ENCODE data around the gene WFDC10A.

The WFDC10A gene

DNA sequence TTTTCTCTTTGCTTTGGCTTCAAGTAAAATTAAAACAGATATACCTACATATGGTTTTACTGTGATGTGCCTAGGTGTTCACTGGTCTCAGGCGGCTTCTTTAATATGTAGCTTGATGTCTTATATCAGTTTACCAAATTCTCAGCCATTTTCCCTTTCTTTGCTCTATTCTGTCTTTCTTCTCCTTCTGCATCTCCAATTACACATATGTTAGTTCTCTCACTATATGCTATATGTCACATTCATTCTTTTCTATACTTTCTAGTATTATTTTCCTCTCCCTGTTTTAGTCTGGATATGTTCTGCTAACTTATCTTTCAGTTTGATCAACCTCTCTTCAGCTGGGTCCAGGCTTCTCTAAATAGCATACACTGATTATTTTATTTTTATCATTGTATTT, 36.0 kb upstream of the WFDC10A start:
- Histone ChIP-seq H3K9me3 (replicated peaks; ENCODE audit: insufficient read depth, low read length) (no peaks in the 10 kb centered on the region), H3K4me1 (ENCODE audit: low read length) (no peaks in the 10 kb centered on the region), H4K20me1 (ENCODE audit: insufficient read depth, low read length) (no peaks in the 10 kb centered on the region), H3K36me3 (replicated peaks; ENCODE audit: insufficient read depth, low read length) (no peaks in the 10 kb centered on the region), H3K9ac (ENCODE audit: low read length) (no peak overlapping the region), H3F3A (ENCODE audit: insufficient read depth, low read length) (no peaks in the 10 kb centered on the region), H3K79me2 (ENCODE audit: low read length) (no peaks in the 10 kb centered on the region), H3K27ac (ENCODE audit: low read length) (no peak overlapping the region), H3K9me2 (replicated peaks; ENCODE audit: insufficient read depth, low read length) (no peaks in the 10 kb centered on the region), H3K4me2 (ENCODE audit: low read depth, low read length) (no peak overlapping the region), H3K27me3 (replicated peaks; ENCODE audit: insufficient read depth, low read length) (no peaks in the 10 kb centered on the region), H3K4me3 (ENCODE audit: low read length) (no peak overlapping the region), H2AFZ (ENCODE audit: low read length) (no peak overlapping the region)
- DNase-seq, result no peak
- TF ChIP-seq, protein P1, sequence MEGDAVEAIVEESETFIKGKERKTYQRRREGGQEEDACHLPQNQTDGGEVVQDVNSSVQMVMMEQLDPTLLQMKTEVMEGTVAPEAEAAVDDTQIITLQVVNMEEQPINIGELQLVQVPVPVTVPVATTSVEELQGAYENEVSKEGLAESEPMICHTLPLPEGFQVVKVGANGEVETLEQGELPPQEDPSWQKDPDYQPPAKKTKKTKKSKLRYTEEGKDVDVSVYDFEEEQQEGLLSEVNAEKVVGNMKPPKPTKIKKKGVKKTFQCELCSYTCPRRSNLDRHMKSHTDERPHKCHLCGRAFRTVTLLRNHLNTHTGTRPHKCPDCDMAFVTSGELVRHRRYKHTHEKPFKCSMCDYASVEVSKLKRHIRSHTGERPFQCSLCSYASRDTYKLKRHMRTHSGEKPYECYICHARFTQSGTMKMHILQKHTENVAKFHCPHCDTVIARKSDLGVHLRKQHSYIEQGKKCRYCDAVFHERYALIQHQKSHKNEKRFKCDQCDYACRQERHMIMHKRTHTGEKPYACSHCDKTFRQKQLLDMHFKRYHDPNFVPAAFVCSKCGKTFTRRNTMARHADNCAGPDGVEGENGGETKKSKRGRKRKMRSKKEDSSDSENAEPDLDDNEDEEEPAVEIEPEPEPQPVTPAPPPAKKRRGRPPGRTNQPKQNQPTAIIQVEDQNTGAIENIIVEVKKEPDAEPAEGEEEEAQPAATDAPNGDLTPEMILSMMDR (IDR thresholded peaks at IDR 0.05; ENCODE audit: low read length), result no peak
- no peak for TF ChIP-seq EZH2 (optimal IDR thresholded peaks at IDR 0.05; ENCODE audit: low read depth, low read length)
- TF ChIP-seq EZH2phosphoT487 (IDR thresholded peaks at IDR 0.05; ENCODE audit: low read length), result no peak

DNA sequence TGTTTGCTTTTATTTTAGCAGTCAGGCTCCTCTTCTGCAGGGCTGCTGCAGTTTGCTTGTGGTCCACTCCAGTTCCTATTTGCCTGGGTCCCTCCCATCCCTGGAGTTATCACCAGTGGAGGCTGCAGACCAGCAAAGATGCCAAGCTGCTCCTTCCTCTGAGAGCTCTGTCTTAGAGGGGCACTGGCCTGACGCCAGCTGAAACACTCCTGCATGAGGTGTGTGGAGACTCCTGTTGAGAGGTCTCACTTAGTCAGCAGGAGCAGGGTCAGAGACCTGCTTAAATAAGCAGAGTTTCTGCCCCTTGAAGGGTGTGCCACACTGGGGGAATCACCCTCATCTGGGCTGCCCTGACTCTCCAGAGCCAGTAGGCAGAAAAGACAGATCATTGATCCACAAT, 34.3 kb upstream of the WFDC10A start:
- Histone ChIP-seq H3K9me2 (replicated peaks; ENCODE audit: insufficient read depth, low read length) (no peaks in the 10 kb centered on the region), H3K36me3 (replicated peaks; ENCODE audit: insufficient read depth, low read length) (no peaks in the 10 kb centered on the region), H3F3A (ENCODE audit: insufficient read depth, low read length) (no peaks in the 10 kb centered on the region), H3K79me2 (ENCODE audit: low read length) (no peaks in the 10 kb centered on the region), H3K9me3 (replicated peaks; ENCODE audit: insufficient read depth, low read length) (no peaks in the 10 kb centered on the region), H3K4me1 (ENCODE audit: low read length) (no peaks in the 10 kb centered on the region), H3K27ac (ENCODE audit: low read length) (no peak overlapping the region), H4K20me1 (ENCODE audit: insufficient read depth, low read length) (no peaks in the 10 kb centered on the region), H2AFZ (ENCODE audit: low read length) (no peak overlapping the region), H3K27me3 (replicated peaks; ENCODE audit: insufficient read depth, low read length) (no peaks in the 10 kb centered on the region), H3K9ac (ENCODE audit: low read length) (no peak overlapping the region), H3K4me2 (ENCODE audit: low read depth, low read length) (no peak overlapping the region), H3K4me3 (ENCODE audit: low read length) (no peak overlapping the region)
- DNase-seq, result no peak
- TF ChIP-seq, protein P1 (IDR thresholded peaks at IDR 0.05; ENCODE audit: low read length), result no peak
- TF ChIP-seq EZH2phosphoT487 (IDR thresholded peaks at IDR 0.05; ENCODE audit: low read length), result no peak
- no peak for TF ChIP-seq EZH2 (optimal IDR thresholded peaks at IDR 0.05; ENCODE audit: low read depth, low read length)

DNA sequence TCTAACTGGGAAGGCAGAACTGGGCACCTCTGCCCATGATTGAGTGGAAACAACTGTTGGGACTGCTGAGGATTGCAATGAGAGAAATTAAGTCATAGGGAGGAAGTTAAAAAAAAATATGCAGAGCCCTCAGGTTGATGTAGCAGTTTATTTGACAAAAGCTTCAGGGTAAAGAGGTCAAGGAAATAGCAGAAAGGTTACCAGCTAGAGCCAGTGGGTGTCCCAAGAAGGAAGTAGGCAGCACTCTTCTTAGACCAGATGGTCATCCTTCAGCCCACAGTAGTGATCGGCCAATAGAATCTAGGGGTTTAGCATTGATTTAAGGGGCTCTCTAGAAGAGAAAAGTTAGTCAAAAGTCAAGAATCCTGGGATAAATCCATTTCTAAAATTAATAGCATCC, 21.7 kb upstream of the WFDC10A start:
- no peaks in the 10 kb centered on the region for H3K9me2 ChIP-seq (replicated peaks; ENCODE audit: insufficient read depth, low read length)
- no peak for DNase-seq
- no peak overlapping the region for H3K27ac ChIP-seq (ENCODE audit: low read length)

More for the DNA sequence above, 21.7 kb upstream of the WFDC10A start:
- Histone ChIP-seq H3K79me2 (ENCODE audit: low read length) (no peaks in the 10 kb centered on the region), H3K9me3 (replicated peaks; ENCODE audit: insufficient read depth, low read length) (no peaks in the 10 kb centered on the region), H3K4me3 (ENCODE audit: low read length) (no peak overlapping the region), H2AFZ (ENCODE audit: low read length) (no peak overlapping the region), H3K36me3 (replicated peaks; ENCODE audit: insufficient read depth, low read length) (no peaks in the 10 kb centered on the region), H3K4me1 (ENCODE audit: low read length) (no peaks in the 10 kb centered on the region), H3K9ac (ENCODE audit: low read length) (no peak overlapping the region), H3K4me2 (ENCODE audit: low read depth, low read length) (no peak overlapping the region), H4K20me1 (ENCODE audit: insufficient read depth, low read length) (no peaks in the 10 kb centered on the region), H3F3A (ENCODE audit: insufficient read depth, low read length) (no peaks in the 10 kb centered on the region), H3K27me3 (replicated peaks; ENCODE audit: insufficient read depth, low read length) (no peaks in the 10 kb centered on the region)
- TF ChIP-seq EZH2 (optimal IDR thresholded peaks at IDR 0.05; ENCODE audit: low read depth, low read length), result no peak
- no peak for TF ChIP-seq EZH2phosphoT487 (IDR thresholded peaks at IDR 0.05; ENCODE audit: low read length)
- TF ChIP-seq, protein P1 (IDR thresholded peaks at IDR 0.05; ENCODE audit: low read length), result no peak
